ENCODE results near the gene MED15. TPM values are rescaled to one million over a fixed set of nuclear protein-coding genes. Genes with fewer than 3 reads are reported as not detected.

MED15 gene
- total RNA-seq, 5 donors from 2014 or later (not counting 1 experiment from before 2014, with no cell fraction given): 214 to 317 (median 262) TPM

GRCh38 chr22:20562607-20563465, 55.4 kb downstream of the MED15 start:
- ChIA-PET CTCF (interaction anchor here (0.8 to 2.4 kb wide), 5 partner anchors 8 to 14 kb away, joined by 3 to 7 read pairs (median 4); no protein-coding TSS in a partner anchor), POLR2A (no interaction called here)
- Histone ChIP-seq H3K27ac (ENCODE audit: low read length) (peak overlapping the region; percentile 35), H3K4me3 (ENCODE audit: control insufficient read depth in 1 of 2, extremely low read depth in 1 of 2, low read length in 1 of 2) (no peak overlapping the region), H3K4me1 (ENCODE audit: control insufficient read depth in 1 of 2, extremely low read depth in 1 of 2, insufficient read depth in 2 of 2, low read length in 2 of 2) (peaks cover 35 to 75% of the 10 kb centered on the region in 2 experiments), H3K9me3 (no peaks in the 10 kb centered on the region), H3K36me3 (ENCODE audit: control insufficient read depth in 2 of 2, extremely low read depth in 1 of 2, insufficient read depth in 1 of 2, low read length in 1 of 2) (peaks cover 0 to 58% of the 10 kb centered on the region in 2 donors), H3K27me3 (replicated peaks in 1 of 2; ENCODE audit: control insufficient read depth in 2 of 2, extremely low read depth in 1 of 2, insufficient read depth in 2 of 2, low read length in 1 of 2) (no peaks in the 10 kb centered on the region)
- Mint-ChIP-seq H3K36me3 (peaks cover 59% of the 10 kb centered on the region), H3K27me3 (no peaks in the 10 kb centered on the region), H3K9me3 (peaks cover 0 to 11% (median 9%) of the 10 kb centered on the region in 3 donors), H3K4me3 (no peak overlapping the region), H3K4me1 (peaks cover 75 to 87% (median 82%) of the 10 kb centered on the region in 3 donors), H3K27ac (peak overlapping the region; percentile 70 to 97)
- ATAC-seq (replicated peaks in 1 of 4) (no peak), DNase-seq (no peak)
- 73% methylated on average over 7 of the region's 14 CpGs for WGBS (ENCODE audit: insufficient coverage)

- no peaks in the 10 kb centered on the region for H3K27me3 Mint-ChIP-seq
- Histone ChIP-seq H3K27ac (ENCODE audit: low read length) (peak overlapping the region; percentile 35), H3K27me3 (replicated peaks in 1 of 2; ENCODE audit: control insufficient read depth in 2 of 2, extremely low read depth in 1 of 2, insufficient read depth in 2 of 2, low read length in 1 of 2) (no peaks in the 10 kb centered on the region), H3K9me3 (no peaks in the 10 kb centered on the region), H3K4me3 (ENCODE audit: control insufficient read depth in 1 of 2, extremely low read depth in 1 of 2, low read length in 1 of 2) (no peak overlapping the region), H3K4me1 (ENCODE audit: control insufficient read depth in 1 of 2, extremely low read depth in 1 of 2, insufficient read depth in 2 of 2, low read length in 2 of 2) (peaks cover 39 to 75% of the 10 kb centered on the region in 2 experiments), H3K36me3 (ENCODE audit: control insufficient read depth in 2 of 2, extremely low read depth in 1 of 2, insufficient read depth in 1 of 2, low read length in 1 of 2) (peaks cover 0 to 58% of the 10 kb centered on the region in 2 donors)
- peaks cover 75 to 87% (median 82%) of the 10 kb centered on the region in 3 donors for H3K4me1 Mint-ChIP-seq
- DNase-seq: no peak
- peaks cover 53% of the 10 kb centered on the region for H3K36me3 Mint-ChIP-seq
- POLR2A ChIA-PET: no interaction called here
- CTCF ChIA-PET: interaction anchor here (1.0 to 2.4 kb wide), 5 partner anchors 10 to 55 kb away, joined by 3 to 7 read pairs (median 4); no protein-coding TSS in a partner anchor
- 100% methylated on average over 1 of the region's 4 CpGs for WGBS (ENCODE audit: insufficient coverage)
- H3K27ac Mint-ChIP-seq: peak overlapping the region; percentile 70 to 97
- peak overlapping the region in 1 of 3 donors; percentile 86 for H3K4me3 Mint-ChIP-seq
- peaks cover 0 to 10% (median 8%) of the 10 kb centered on the region in 3 donors for H3K9me3 Mint-ChIP-seq
- ATAC-seq (replicated peaks in 1 of 4): no peak
Observed at GRCh38 chr22:20563466-20563906, 56.1 kb downstream of the MED15 start.

- ChIA-PET POLR2A (no interaction called here), CTCF (interaction anchor here (0.5 to 2.4 kb wide), 11 partner anchors 8 to 221 kb away, joined by 3 to 7 read pairs (median 4); no protein-coding TSS in a partner anchor)
- Mint-ChIP-seq H3K27ac (peak overlapping the region; percentile 70 to 97), H3K27me3 (no peaks in the 10 kb centered on the region), H3K36me3 (peaks cover 52% of the 10 kb centered on the region), H3K9me3 (peaks cover 0 to 5% (median 4%) of the 10 kb centered on the region in 3 donors), H3K4me1 (peaks cover 75 to 87% (median 82%) of the 10 kb centered on the region in 3 donors), H3K4me3 (peak overlapping the region in 1 of 3 donors; percentile 86)
- H3K9me3 ChIP-seq: no peaks in the 10 kb centered on the region
- H3K4me3 ChIP-seq (ENCODE audit: control insufficient read depth in 1 of 2, extremely low read depth in 1 of 2, low read length in 1 of 2): no peak overlapping the region
- no peak for ATAC-seq (replicated peaks in 1 of 4)
- peak overlapping the region; percentile 45 for H3K27ac ChIP-seq (ENCODE audit: low read length)
- H3K36me3 ChIP-seq (ENCODE audit: control insufficient read depth in 2 of 2, extremely low read depth in 1 of 2, insufficient read depth in 1 of 2, low read length in 1 of 2): peaks cover 0 to 56% of the 10 kb centered on the region in 2 donors
- no peaks in the 10 kb centered on the region for H3K27me3 ChIP-seq (replicated peaks in 1 of 2; ENCODE audit: control insufficient read depth in 2 of 2, extremely low read depth in 1 of 2, insufficient read depth in 2 of 2, low read length in 1 of 2)
- no peak for DNase-seq
- 29% methylated on average over 3 of the region's 13 CpGs for WGBS (ENCODE audit: insufficient coverage)
- H3K4me1 ChIP-seq (ENCODE audit: control insufficient read depth in 1 of 2, extremely low read depth in 1 of 2, insufficient read depth in 2 of 2, low read length in 2 of 2): peaks cover 44 to 75% of the 10 kb centered on the region in 2 experiments
Observed at GRCh38 chr22:20563941-20564371, 56.5 kb downstream of the MED15 start.

GRCh38 chr22:20565079-20565734, 57.8 kb downstream of the MED15 start:
- no peaks in the 10 kb centered on the region for H3K27me3 ChIP-seq (replicated peaks in 1 of 2; ENCODE audit: control insufficient read depth in 2 of 2, extremely low read depth in 1 of 2, insufficient read depth in 2 of 2, low read length in 1 of 2)
- H3K4me1 Mint-ChIP-seq: peaks cover 81 to 90% (median 85%) of the 10 kb centered on the region in 3 donors
- ATAC-seq (replicated peaks in 1 of 4): no peak
- peak overlapping the region; percentile 45 for H3K27ac ChIP-seq (ENCODE audit: low read length)
- H3K27me3 Mint-ChIP-seq: no peaks in the 10 kb centered on the region
- H3K36me3 Mint-ChIP-seq: peaks cover 49% of the 10 kb centered on the region
- ChIA-PET POLR2A (interaction anchor here in 1 of 2 donors (0.6 kb wide), 1 partner anchor 34 kb away, joined by 3 read pairs; no protein-coding TSS in a partner anchor), CTCF (interaction anchor here (0.6 to 4.8 kb wide), 11 partner anchors 8 to 108 kb away, joined by 3 to 29 read pairs (median 4); no protein-coding TSS in a partner anchor)
- H3K36me3 ChIP-seq (ENCODE audit: control insufficient read depth in 2 of 2, extremely low read depth in 1 of 2, insufficient read depth in 1 of 2, low read length in 1 of 2): peaks cover 0 to 45% of the 10 kb centered on the region in 2 donors
- no peaks in the 10 kb centered on the region for H3K9me3 ChIP-seq
- peak overlapping the region; percentile 94 to 97 for H3K27ac Mint-ChIP-seq
- H3K4me3 Mint-ChIP-seq: peak overlapping the region; percentile 31 to 86 (median 72)
- peak overlapping the region in 1 of 2 donors; percentile 2 for H3K4me3 ChIP-seq (ENCODE audit: control insufficient read depth in 1 of 2, extremely low read depth in 1 of 2, low read length in 1 of 2)
- WGBS (ENCODE audit: insufficient coverage): 96% methylated on average over 6 of the region's 13 CpGs
- no peaks in the 10 kb centered on the region for H3K9me3 Mint-ChIP-seq
- peaks cover 56 to 88% of the 10 kb centered on the region in 2 experiments for H3K4me1 ChIP-seq (ENCODE audit: control insufficient read depth in 1 of 2, extremely low read depth in 1 of 2, insufficient read depth in 2 of 2, low read length in 2 of 2)
- DNase-seq: peak in 3 of 35 experiments; percentile 25 to 59 (median 32)

- no peak for DNase-seq
- peaks cover 82 to 90% (median 88%) of the 10 kb centered on the region in 3 donors for H3K4me1 Mint-ChIP-seq
- peaks cover 0 to 41% of the 10 kb centered on the region in 2 donors for H3K36me3 ChIP-seq (ENCODE audit: control insufficient read depth in 2 of 2, extremely low read depth in 1 of 2, insufficient read depth in 1 of 2, low read length in 1 of 2)
- H3K27me3 ChIP-seq (replicated peaks in 1 of 2; ENCODE audit: control insufficient read depth in 2 of 2, extremely low read depth in 1 of 2, insufficient read depth in 2 of 2, low read length in 1 of 2): no peaks in the 10 kb centered on the region
- no peaks in the 10 kb centered on the region for H3K9me3 ChIP-seq
- H3K9me3 Mint-ChIP-seq: no peaks in the 10 kb centered on the region
- H3K4me3 ChIP-seq (ENCODE audit: control insufficient read depth in 1 of 2, extremely low read depth in 1 of 2, low read length in 1 of 2): peak overlapping the region in 1 of 2 donors; percentile 35
- ChIA-PET CTCF (interaction anchor here (0.6 to 4.8 kb wide), 8 partner anchors 8 to 109 kb away, joined by 3 to 29 read pairs (median 6); no protein-coding TSS in a partner anchor), POLR2A (interaction anchor here in 1 of 2 donors (0.5 to 1.5 kb wide), 2 partner anchors 8 to 464 kb away, joined by 4 to 7 read pairs; no protein-coding TSS in a partner anchor)
- peak overlapping the region; percentile 45 for H3K27ac ChIP-seq (ENCODE audit: low read length)
- no peak for ATAC-seq (replicated peaks in 1 of 4)
- peak overlapping the region; percentile 94 to 97 for H3K27ac Mint-ChIP-seq
- H3K36me3 Mint-ChIP-seq: peaks cover 45% of the 10 kb centered on the region
- H3K27me3 Mint-ChIP-seq: no peaks in the 10 kb centered on the region
- H3K4me3 Mint-ChIP-seq: peak overlapping the region; percentile 72 to 86 (median 79)
- peaks cover 58 to 88% of the 10 kb centered on the region in 2 experiments for H3K4me1 ChIP-seq (ENCODE audit: control insufficient read depth in 1 of 2, extremely low read depth in 1 of 2, insufficient read depth in 2 of 2, low read length in 2 of 2)
- WGBS (ENCODE audit: insufficient coverage): 43% methylated on average over 2 of the region's 4 CpGs
Observed at GRCh38 chr22:20565761-20566160, 58.4 kb downstream of the MED15 start.
